ENCODE data around the gene RPL7A. TPM values are rescaled to one million over a fixed set of nuclear protein-coding genes. Genes with fewer than 3 reads are reported as not detected.

RPL7A gene
- total and polyA plus RNA-seq, 2 of the 4 experiments (the other 2 are of a cell fraction), result 3,220 to 4,096 TPM

GRCh38 chr9:133396952-133397351 lies 48.9 kb downstream of the RPL7A start:
- intact Hi-C loops (cut with micrococcal nuclease), result no loop called here
- Histone ChIP-seq H3K9me3 (ENCODE audit: control insufficient read depth, insufficient read depth, low read length) (no peaks in the 10 kb centered on the region), H3K56ac (ENCODE audit: extremely low read depth, insufficient read depth, low read length) (no peak overlapping the region), H2BK5ac (ENCODE audit: low read depth, low read length, poor library complexity, severe bottlenecking) (no peak overlapping the region), H3K4me3 (ENCODE audit: insufficient read depth, low read depth, low read length) (no peak overlapping the region), H4K20me1 (ENCODE audit: insufficient read depth, low read length) (no peaks in the 10 kb centered on the region), H3K18ac (ENCODE audit: low read depth, low read length) (no peak overlapping the region), H2BK20ac (ENCODE audit: low read depth, low read length) (no peak overlapping the region), H3K4me1 (ENCODE audit: control insufficient read depth, insufficient read depth, low read length) (no peaks in the 10 kb centered on the region), H2BK120ac (ENCODE audit: low read depth, low read length) (no peak overlapping the region), H3K9ac (ENCODE audit: low read depth, low read length) (no peak overlapping the region), H2AK9ac (replicated peaks; ENCODE audit: low read depth, low read length, poor library complexity) (no peak overlapping the region), H2AFZ (replicated peaks; ENCODE audit: low read length, poor library complexity) (no peak overlapping the region), H3K36me3 (ENCODE audit: control insufficient read depth, insufficient read depth, low read length) (peaks cover 1% of the 10 kb centered on the region; the same call in 1 of the 2 replicates), H2BK15ac (ENCODE audit: low read depth, low read length) (no peak overlapping the region), H2AK5ac (ENCODE audit: low read depth, low read length) (no peak overlapping the region), H4K5ac (ENCODE audit: low read depth, low read length) (no peak overlapping the region), H3K14ac (replicated peaks; ENCODE audit: low read depth, low read length) (no peak overlapping the region), H4K8ac (ENCODE audit: low read depth in 2 of 2, low read length in 2 of 2) (no peak overlapping the region), H3K4ac (ENCODE audit: low read depth, low read length) (no peak overlapping the region), H3K23ac (ENCODE audit: low read depth, low read length) (no peak overlapping the region), H3K27me3 (ENCODE audit: control insufficient read depth, insufficient read depth, low read length) (peaks cover 30% of the 10 kb centered on the region), H3K27ac (ENCODE audit: insufficient read depth, low read length) (no peak overlapping the region), H3K4me2 (ENCODE audit: low read depth, low read length) (no peak overlapping the region), H3K79me1 (ENCODE audit: low read depth in 1 of 2, low read length in 2 of 2) (no peaks in the 10 kb centered on the region), H4K91ac (ENCODE audit: insufficient read depth, low read depth, low read length) (no peak overlapping the region), H3K9me1 (ENCODE audit: insufficient read depth, low read length) (0 out of 2 replicates have a peak, but pooled peaks cover 4% of the 10 kb centered on the region)
- CTCF ChIA-PET, result interaction anchor here (0.6 kb wide), 1 partner anchor 23 kb away, joined by 3 read pairs; no protein-coding TSS in a partner anchor
- dilution Hi-C loops (cut with HindIII; ENCODE audit: low sequenced_read_pairs, unreplicated experiment), result no loop called here
- in situ Hi-C loops (cut with MboI; ENCODE audit: low sequenced_read_pairs), result no loop called here
- POLR2A ChIA-PET (ENCODE audit: unreplicated experiment), result no interaction called here
- no TSS peak for BruUV-seq (replicated peaks)
- DNase-seq, result no peak
- 23% methylated on average over 8 of the region's 14 CpGs; no CpG with 5 or more reads in 1 of the 2 experiments for WGBS, 2 experiments (ENCODE audit: extremely low coverage in 2 of 2, insufficient read length in 1 of 2)
- peak; percentile 67; the same call in 1 of the 2 replicates for ATAC-seq (ENCODE audit: low read depth)
- TF ChIP-seq RFX5 (IDR thresholded peaks at IDR 0.05; ENCODE audit: low read depth, low read length) (no peak), CTCF (conservative IDR thresholded peaks at IDR 0.05; ENCODE audit: low read depth, low read length) (peak; percentile 42), RAD21 (IDR thresholded peaks at IDR 0.05; ENCODE audit: low read length) (peak; percentile 28; the same call in 1 of the 2 replicates)

All from IMR-90 (cell line).